Measurements from ENCODE around the gene NHERF2. TPM values are rescaled to one million over a fixed set of nuclear protein-coding genes. Genes with fewer than 3 reads are reported as not detected.

NHERF2 gene
- total and polyA plus RNA-seq, 9 of the 15 experiments (the other 6 are each of a cell fraction or from before 2014, with no cell fraction given), result 0.15 to 42.0 (median 12.5) TPM

- in situ Hi-C loops (cut with MboI) (no loop called here), intact Hi-C loops (cut with micrococcal nuclease) (no loop called here)
- Histone ChIP-seq H3K4me1 (replicated peaks in 1 of 2; ENCODE audit: control insufficient read depth in 2 of 2, insufficient read depth in 2 of 2, low read length in 2 of 2) (peaks cover 7 to 84% of the 10 kb centered on the region in 2 experiments; a peak in 4 of 5 replicates), H2AFZ (ENCODE audit: low read depth, low read length) (no peak overlapping the region), H3K27ac (ENCODE audit: extremely low read depth, low read depth, low read length) (no peak overlapping the region), H3K4me3 (no peak overlapping the region), H3K9me1 (ENCODE audit: control insufficient read depth, insufficient read depth, low read length) (no peaks in the 10 kb centered on the region), H3K79me2 (ENCODE audit: control insufficient read depth, insufficient read depth, low read length) (peaks cover 11% of the 10 kb centered on the region; the same call in 2 of the 3 replicates), H3K36me3 (ENCODE audit: control insufficient read depth, insufficient read depth, low read length) (peaks cover 29% of the 10 kb centered on the region; the same call in 1 of the 3 replicates), H3K9ac (ENCODE audit: insufficient read depth in 1 of 2, low read depth in 2 of 2, low read length in 2 of 2) (peak overlapping the region in 1 of 2 experiments; percentile 74; a peak in 2 of 4 replicates), H4K20me1 (replicated peaks; ENCODE audit: control insufficient read depth, insufficient read depth, low read length) (no peaks in the 10 kb centered on the region), H3K27me3 (ENCODE audit: control insufficient read depth in 2 of 2, insufficient read depth in 2 of 2, low read length in 2 of 2) (no peaks in the 10 kb centered on the region), H3K9me3 (replicated peaks; ENCODE audit: control insufficient read depth, insufficient read depth, low read depth, low read length) (no peaks in the 10 kb centered on the region), H3K4me2 (ENCODE audit: insufficient read depth, low read length) (no peak overlapping the region)
- BruUV-seq (replicated peaks), result no TSS peak
- FAIRE-seq, result no peak
- TF ChIP-seq SMARCE1 (IDR thresholded peaks at IDR 0.05), result no peak
- peak; percentile 24; the same call in 1 of the 2 replicates for TF ChIP-seq ZNF263 (CRISPR knock-in tag; IDR thresholded peaks at IDR 0.05; ENCODE audit: borderline replicate concordance)
- DNase-seq (ENCODE audit: extremely low read depth in 1 of 4, low spot score in 3 of 4), result no peak
- WGBS (ENCODE audit: insufficient coverage, low coverage, missing lambda C conversion rate), result 85% methylated on average over 11 of the region's 11 CpGs
- POLR2A ChIA-PET, result interaction anchor here (0.7 kb wide), 2 partner anchors 202 to 1075 kb away, joined by 3 to 4 read pairs; no protein-coding TSS in a partner anchor
- CTCF ChIA-PET (ENCODE audit: low intra/inter-chr PET ratio), result no interaction called here
- no peak for ATAC-seq
These were observed 16.4 kb downstream of the NHERF2 start for GRCh38 chr16:2042986-2043666.

- ATAC-seq, result no peak
- no peaks in the 10 kb centered on the region for H3K9me3 ChIP-seq (replicated peaks; ENCODE audit: control insufficient read depth, insufficient read depth, low read depth, low read length)
- no peaks in the 10 kb centered on the region for H3K27me3 ChIP-seq (ENCODE audit: control insufficient read depth in 2 of 2, insufficient read depth in 2 of 2, low read length in 2 of 2)
- peaks cover 18% of the 10 kb centered on the region for H3K79me2 ChIP-seq (ENCODE audit: control insufficient read depth, insufficient read depth, low read length)
- H3K36me3 ChIP-seq (ENCODE audit: control insufficient read depth, insufficient read depth, low read length), result peaks cover 27% of the 10 kb centered on the region; the same call in 1 of the 3 replicates
- in situ Hi-C loops (cut with MboI) (no loop called here), intact Hi-C loops (cut with micrococcal nuclease) (no loop called here)
- no TSS peak for BruUV-seq (replicated peaks)
- DNase-seq (ENCODE audit: extremely low read depth in 1 of 4, low spot score in 3 of 4), result no peak
- WGBS (ENCODE audit: insufficient coverage, low coverage, missing lambda C conversion rate), result 84% methylated on average over 21 of the region's 26 CpGs
- no peak overlapping the region for H2AFZ ChIP-seq (ENCODE audit: low read depth, low read length)
- POLR2A ChIA-PET, result interaction anchor here (0.7 to 1.0 kb wide), 3 partner anchors 12 to 1076 kb away, joined by 3 to 4 read pairs (median 3); no protein-coding TSS in a partner anchor
- H3K9ac ChIP-seq (ENCODE audit: insufficient read depth in 1 of 2, low read depth in 2 of 2, low read length in 2 of 2), result peak overlapping the region in 1 of 2 experiments; percentile 74; a peak in 2 of 4 replicates
- no peak overlapping the region for H3K4me3 ChIP-seq
- no peak overlapping the region for H3K4me2 ChIP-seq (ENCODE audit: insufficient read depth, low read length)
- H3K9me1 ChIP-seq (ENCODE audit: control insufficient read depth, insufficient read depth, low read length), result no peaks in the 10 kb centered on the region
- H4K20me1 ChIP-seq (replicated peaks; ENCODE audit: control insufficient read depth, insufficient read depth, low read length), result no peaks in the 10 kb centered on the region
- CTCF ChIA-PET (ENCODE audit: low intra/inter-chr PET ratio), result no interaction called here
- peaks cover 11 to 84% of the 10 kb centered on the region in 2 experiments; a peak in 4 of 5 replicates for H3K4me1 ChIP-seq (replicated peaks in 1 of 2; ENCODE audit: control insufficient read depth in 2 of 2, insufficient read depth in 2 of 2, low read length in 2 of 2)
- H3K27ac ChIP-seq (ENCODE audit: extremely low read depth, low read depth, low read length), result no peak overlapping the region
- FAIRE-seq, result no peak
- TF ChIP-seq PHF8 (IDR thresholded peaks at IDR 0.05; ENCODE audit: borderline replicate concordance, low read length) (no peak), SOX6 (IDR thresholded peaks at IDR 0.05) (no peak), SPI1 (IDR thresholded peaks at IDR 0.05; ENCODE audit: borderline replicate concordance, low read depth, low read length) (no peak), BRD4 (IDR thresholded peaks at IDR 0.05) (no peak), COPS2 (conservative IDR thresholded peaks at IDR 0.05) (no peak)
These were observed 17.2 kb downstream of the NHERF2 start for GRCh38 chr16:2043667-2044451.

Data from K562 (cell line).